Measurements from ENCODE around the gene ST8SIA6.

Gene ST8SIA6

DNA sequence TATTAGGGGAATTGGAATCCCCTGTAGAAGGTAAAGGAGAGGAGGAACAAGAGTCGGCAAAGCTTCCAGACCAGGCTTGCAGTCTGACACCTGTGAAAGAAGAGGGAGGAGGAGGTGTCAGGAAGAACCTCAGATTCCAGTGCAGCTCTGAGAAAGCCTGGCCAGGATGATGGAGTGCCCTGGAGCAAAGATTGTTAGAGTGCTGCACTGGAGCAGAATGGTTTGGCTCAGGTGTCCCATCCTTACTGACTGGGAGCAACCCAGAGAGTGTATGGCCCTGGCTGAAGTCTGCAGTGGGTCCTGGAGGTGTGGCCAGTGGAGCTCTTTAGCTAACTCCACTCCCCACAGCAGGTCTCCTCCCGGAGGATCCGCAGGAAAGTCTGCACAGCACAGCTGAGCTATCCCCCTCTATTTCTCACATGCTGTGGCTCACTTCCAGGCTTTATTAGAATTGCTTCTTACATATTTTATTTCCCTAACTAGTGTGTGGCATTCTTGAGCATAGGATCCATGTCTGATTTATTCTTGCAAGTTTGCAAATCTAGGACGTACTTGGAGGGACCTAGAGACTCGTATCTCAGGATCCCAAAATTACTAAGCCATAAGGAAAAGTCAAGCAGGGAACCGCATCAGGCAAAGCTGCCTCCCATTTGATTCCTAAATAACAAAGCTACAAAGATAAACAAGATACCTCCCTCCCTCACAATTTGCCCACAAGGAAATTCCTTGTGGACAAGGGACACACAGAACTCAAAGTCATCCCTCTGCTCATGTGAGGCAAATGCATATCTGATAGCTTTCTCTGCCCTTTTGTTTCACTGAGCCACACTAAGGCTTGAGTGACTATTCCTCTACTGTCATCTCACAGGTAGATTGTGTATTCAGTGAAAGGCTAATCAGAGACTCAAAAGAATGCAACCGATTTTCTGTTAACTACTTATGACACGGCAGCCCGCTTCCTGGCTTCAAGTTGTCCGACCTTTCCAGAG, 167.5 kb downstream of the ST8SIA6 start:
- no peak for DNase-seq (ENCODE audit: extremely low spot score, insufficient read length, low read depth)
- FAIRE-seq = no peak

DNA sequence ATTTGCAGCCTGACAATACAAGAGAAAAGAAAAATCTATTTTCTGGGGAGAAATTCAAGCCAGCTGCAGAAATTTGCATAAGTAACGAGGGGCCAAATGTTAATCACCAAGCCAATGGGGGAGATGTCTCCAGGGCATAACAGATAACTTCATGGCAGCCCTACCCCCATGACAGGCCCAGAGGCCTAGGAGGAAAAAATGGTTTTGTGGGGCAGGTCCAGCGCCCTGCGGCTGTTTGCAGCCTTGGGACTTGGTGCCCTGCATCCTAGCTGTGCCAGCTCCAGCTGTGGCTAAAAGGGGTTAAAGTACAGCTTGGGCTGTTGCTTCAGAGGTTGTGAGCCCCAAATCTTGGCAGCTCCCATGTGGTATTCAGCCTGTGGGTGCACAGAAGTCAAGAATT, 172.1 kb downstream of the ST8SIA6 start:
- no peak for FAIRE-seq

DNA sequence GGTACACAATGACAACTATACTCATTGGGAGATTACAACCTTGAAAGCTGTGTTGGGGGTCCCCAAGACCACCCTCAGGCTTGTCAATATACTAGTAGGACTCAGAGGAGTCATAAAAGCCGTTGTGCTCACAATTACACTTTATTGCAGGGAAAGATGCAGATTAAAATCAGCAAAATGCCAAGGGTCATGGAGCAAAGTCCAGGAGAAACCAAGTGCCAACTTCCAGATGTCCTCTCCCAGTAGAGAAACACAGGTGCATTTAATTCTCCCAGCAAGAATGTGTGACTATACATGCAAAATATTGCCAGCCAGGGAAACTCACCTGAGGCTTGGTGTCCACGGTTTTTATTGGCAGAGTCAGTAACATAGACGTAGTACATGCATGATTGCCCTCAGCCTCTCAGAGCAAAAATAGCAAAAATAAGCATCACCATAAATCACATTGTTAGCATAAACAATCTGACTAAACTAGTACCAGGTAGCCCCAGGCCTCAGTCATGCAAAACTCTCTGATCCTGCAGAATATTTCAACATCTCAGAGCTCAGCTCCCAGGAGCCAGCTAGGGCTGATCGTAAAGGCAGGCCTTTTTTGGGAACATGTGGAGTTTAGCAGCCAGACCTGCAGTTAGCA, 175.7 kb downstream of the ST8SIA6 start:
- FAIRE-seq = no peak
- no peak for DNase-seq (ENCODE audit: extremely low spot score, insufficient read length, low read depth)

More for the DNA sequence above, 172.1 kb downstream of the ST8SIA6 start:
- no peak for DNase-seq (ENCODE audit: extremely low spot score, insufficient read length, low read depth)

DNA sequence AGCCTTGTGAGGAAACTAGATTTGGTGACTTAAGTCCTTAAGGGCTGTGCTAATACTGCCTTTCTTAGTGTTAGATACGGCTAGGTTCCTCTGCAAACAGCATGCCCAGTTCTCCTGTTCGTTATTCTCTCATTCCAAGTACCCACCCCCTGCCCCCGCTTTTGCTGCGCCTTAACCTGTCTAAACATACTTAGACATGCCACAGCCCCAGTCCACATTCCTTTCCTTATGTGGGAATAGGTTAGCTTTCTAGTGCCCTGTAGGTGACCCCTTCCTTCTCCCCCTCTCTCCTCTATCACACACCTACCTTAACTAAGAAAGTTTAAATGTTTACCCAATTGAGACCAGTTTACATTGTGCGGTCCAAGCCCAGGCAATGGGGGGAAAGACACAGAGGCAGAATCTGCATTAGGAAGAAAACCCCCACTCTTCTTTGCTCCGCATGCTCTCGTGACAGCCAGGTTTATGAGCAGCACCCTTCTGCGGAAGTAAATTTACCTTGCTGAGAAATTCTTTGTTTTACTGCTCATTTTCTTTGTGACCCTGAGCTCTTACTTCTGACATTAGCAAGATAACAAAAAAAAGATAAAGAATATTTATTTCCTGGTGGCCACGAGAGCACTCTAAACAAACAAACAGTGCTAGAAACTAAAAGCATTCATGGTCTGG, 177.5 kb downstream of the ST8SIA6 start:
- no peak for DNase-seq (ENCODE audit: extremely low spot score, insufficient read length, low read depth)
- FAIRE-seq = no peak

DNA sequence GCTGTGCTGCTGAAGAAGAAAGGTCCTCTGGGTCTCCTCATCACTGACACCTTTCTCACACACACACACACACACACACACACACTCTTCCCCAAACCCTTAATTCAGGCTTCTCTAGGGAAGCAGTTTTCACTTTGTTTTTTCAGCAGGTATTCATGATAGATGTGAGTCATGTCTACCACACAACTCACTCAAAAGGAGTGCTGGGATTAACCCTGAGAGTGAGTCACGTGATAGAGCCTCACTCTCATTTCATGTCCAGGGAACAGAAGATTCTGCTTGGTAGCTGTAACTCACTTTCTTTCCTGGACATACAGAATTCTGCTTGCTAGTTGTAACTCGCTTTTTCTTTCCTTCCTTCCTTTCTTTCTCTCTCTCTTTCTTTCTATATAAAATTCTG, 181.0 kb downstream of the ST8SIA6 start:
- DNase-seq (ENCODE audit: extremely low spot score, insufficient read length, low read depth) (no peak), FAIRE-seq (no peak)

DNA sequence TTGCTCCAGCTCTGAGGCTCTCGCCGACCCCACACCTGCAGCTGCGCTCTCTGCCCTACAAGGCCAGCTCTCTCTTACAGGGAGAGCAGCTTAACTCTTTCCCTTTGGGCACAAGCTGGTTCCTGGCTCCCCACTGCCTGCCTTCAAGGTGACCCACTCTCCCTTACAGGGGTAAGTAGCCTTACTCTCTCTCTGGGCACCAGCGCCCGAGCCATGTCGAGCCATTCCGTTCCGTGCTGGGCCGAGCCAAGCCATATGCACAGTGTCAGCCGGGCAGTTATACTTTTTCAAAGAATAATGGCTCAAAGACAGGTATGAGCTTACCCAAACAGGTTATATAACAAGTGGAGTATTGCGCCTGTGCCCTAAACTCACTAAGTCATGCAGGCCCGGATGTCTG, 181.7 kb downstream of the ST8SIA6 start:
- DNase-seq (ENCODE audit: extremely low spot score, insufficient read length, low read depth) (no peak), FAIRE-seq (no peak)
